22Rv1 (cell line): ENCODE results near the gene ZNF362.

Source experiments
- H3K27ac ChIP-seq: fragments of 450-650 bp; 2 replicates; pipeline ENCODE4 v1.5.1; 2017
- ZFX ChIP-seq: fragments of 450-650 bp; IDR thresholded peaks from 2 replicates; pipeline ENCODE4 v1.6.1; 2017; ENCODE audit warnings: antibody characterized with exemption, borderline replicate concordance
- TF ChIP-seq, protein P1 (sequence below): fragments of 450-650 bp; IDR thresholded peaks from 2 replicates; pipeline ENCODE4 v1.5.1; 2017; ENCODE audit warnings: mild to moderate bottlenecking

ZNF362 gene, protein sequence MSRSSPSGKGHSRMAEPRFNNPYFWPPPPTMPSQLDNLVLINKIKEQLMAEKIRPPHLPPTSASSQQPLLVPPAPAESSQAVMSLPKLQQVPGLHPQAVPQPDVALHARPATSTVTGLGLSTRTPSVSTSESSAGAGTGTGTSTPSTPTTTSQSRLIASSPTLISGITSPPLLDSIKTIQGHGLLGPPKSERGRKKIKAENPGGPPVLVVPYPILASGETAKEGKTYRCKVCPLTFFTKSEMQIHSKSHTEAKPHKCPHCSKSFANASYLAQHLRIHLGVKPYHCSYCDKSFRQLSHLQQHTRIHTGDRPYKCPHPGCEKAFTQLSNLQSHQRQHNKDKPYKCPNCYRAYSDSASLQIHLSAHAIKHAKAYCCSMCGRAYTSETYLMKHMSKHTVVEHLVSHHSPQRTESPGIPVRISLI

DNA sequence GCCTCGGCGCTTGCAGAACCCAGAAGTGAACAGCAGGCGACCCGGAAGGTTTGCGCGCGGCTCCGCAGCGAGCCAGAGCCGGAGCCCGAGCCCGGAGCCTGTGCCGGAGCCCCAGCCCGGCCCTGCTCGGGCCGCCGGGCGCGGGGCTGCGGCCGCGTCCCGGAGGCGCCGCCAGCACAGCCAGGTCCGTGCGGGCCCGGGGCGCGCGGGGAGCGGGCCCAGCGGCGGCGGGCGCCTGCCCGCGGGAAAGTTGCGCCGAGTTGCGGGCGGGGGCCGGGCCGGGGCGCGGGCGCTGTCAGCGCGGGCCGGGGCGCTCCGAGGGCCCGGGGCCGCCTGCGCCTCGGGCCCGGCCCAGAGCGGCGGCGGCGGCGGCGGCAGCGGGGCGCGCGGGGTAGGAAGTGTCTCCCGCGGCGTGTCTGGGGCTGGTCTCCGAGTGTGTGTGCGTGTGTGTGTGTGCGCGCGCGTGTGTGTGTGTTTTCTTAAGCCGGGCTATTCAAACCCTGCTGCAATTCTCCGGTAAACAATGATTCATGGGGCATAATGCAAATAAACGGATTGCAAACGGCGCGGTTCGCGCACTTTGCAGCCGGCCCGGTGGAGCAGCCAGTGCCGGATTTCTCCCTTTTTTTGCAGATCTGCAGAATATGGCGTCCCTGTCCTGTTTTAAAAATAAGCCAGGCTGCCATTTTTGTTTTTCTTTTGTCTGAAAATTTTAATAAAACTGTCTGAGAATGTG, at the start of gene ZNF362:
Gene ZNF362 (plus strand): TSS at position 22 of the 736 bp plus-strand sequence. CDS start 14,083 bp downstream, outside the sequence.
- peak within 1 kb of the TSS; percentile 87 for H3K27ac ChIP-seq
- TF ChIP-seq ZFX = no peak
- TF ChIP-seq, protein P1, sequence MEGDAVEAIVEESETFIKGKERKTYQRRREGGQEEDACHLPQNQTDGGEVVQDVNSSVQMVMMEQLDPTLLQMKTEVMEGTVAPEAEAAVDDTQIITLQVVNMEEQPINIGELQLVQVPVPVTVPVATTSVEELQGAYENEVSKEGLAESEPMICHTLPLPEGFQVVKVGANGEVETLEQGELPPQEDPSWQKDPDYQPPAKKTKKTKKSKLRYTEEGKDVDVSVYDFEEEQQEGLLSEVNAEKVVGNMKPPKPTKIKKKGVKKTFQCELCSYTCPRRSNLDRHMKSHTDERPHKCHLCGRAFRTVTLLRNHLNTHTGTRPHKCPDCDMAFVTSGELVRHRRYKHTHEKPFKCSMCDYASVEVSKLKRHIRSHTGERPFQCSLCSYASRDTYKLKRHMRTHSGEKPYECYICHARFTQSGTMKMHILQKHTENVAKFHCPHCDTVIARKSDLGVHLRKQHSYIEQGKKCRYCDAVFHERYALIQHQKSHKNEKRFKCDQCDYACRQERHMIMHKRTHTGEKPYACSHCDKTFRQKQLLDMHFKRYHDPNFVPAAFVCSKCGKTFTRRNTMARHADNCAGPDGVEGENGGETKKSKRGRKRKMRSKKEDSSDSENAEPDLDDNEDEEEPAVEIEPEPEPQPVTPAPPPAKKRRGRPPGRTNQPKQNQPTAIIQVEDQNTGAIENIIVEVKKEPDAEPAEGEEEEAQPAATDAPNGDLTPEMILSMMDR = no peak

DNA sequence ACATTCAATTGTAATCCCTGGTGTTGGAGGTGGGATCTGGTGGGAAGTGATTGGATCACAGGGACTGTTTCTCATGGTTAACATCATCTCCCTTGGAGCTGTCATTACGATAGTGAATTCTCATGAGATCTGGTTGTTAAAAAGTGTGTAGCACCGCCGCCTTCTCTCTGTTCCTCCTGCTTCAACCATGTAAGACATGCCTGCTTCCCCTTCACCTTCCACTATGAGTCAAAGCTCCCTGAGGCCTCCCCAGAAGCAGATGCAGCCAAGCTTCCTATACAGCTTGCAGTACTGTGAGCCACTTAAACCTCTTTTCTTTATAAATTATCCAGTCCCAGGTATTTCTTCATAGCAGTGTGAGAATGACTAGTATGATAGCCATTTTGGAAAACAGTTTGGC, 44.3 kb upstream of the ZNF362 start:
- TF ChIP-seq, protein P1 = no peak
- TF ChIP-seq ZFX = no peak

DNA sequence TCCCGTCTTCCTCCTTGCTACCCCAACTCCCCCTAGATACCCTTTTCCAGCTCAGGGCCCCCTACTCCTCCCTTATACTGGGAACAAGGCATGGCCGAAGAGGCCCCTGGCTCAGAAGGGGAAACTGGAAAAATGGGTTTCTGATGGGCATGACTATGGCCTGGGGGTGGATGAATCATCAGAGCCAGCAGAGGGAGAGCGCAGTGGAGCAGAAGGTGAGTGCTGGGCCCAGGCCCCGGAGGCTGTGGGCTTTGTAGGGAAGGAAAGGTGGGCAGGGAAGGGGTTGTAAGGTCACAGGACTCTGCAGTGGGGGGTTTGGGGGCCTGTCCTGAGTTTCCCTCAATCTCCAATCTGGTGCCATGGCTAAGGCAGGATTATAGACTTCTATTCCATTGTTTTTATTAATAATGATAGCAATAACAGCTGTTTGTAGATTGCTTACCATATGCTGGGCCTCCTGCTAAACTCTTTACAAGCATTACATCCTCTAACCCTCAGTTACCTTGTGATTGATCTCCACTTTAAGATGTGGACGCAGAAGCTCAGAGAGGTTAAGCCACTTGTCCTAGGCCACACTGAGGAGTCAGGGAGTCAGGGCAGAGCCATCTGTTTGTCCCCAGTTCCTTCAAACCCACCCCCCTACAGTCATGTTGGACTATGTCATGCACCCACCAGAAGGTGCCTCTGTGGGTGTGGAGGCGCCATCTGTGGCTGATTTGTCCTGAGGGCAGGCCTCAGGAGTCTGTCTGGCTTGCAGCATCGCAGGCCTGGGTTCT, 36.2 kb upstream of the ZNF362 start:
- no peak overlapping the region for H3K27ac ChIP-seq
- TF ChIP-seq, protein P1 = no peak
- TF ChIP-seq ZFX = no peak

More for the DNA sequence above, 44.3 kb upstream of the ZNF362 start:
- H3K27ac ChIP-seq = no peak overlapping the region

DNA sequence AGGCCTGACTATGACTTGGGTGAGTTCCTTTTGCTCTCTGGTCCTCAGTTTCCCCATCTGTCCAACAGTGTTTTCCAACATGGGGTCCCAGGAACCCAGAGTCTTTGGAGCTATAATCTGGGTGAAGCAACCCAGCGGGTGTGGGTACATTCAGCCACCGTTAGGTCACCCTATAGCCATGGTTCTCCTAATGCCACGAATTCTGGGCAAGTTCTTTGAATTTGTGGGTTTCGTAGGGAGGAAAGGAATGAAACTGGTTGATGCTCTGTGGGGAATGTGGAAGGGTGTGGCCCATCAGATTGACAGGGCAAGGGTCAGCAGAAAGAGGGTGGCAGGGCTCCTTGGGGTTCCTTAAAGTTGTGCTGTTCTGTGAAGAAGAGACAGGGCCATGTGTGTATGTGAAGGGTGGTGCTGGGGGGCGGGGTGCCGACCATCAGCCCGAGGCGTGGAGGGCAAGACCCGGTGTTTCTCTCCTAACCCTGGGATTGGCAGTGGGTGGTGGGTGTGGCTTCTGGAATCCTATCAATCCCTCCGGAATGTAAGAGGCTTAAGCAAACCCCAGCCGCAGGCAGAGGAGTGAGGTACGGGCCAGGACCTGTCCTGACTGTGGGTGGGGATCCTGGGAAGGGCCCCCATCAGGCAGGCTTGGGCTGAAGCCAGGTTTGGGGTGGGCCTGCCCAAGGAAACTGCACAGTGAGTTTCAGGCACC, 35.5 kb upstream of the ZNF362 start:
- no peak overlapping the region for H3K27ac ChIP-seq
- TF ChIP-seq ZFX = no peak
- TF ChIP-seq, protein P1 = no peak

DNA sequence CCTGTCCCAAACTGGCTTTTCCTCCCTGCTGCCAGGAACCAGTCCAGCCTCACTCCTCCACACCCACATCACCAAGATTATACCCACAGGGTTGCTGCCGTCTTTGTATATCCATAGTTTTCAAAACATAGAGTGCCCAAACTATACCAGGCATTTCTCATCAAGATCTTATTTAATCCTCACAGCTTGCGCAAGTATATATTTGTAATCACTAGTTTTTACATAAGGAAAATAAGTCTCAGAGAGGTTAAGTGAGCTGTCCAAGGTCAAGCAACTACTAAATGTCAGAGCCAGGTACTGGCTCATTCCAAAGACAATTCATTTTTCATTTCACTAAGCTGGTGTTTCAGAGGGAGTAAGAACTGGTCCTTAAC, 34.9 kb upstream of the ZNF362 start:
- TF ChIP-seq, protein P1 = no peak
- TF ChIP-seq ZFX = no peak

DNA sequence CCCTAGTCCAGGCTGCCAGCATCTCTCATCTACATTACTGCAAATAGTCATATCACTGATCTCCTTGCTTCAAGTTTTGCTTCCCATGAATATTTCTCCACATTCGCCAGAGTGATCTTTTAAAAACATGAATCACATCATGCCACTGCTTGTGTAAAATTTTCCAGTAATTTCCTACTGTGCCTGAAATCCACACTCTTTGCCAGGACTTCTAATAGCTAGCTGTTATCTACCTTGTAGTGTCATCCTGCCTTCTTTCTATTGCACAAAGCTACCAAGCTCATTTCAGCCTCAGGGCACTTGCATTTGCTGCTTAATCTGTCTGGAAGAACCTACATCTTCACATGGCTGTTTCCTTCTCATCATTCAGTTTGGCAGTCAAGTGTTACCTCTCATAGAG, 33.9 kb upstream of the ZNF362 start:
- no peak overlapping the region for H3K27ac ChIP-seq

More for the DNA sequence above, 34.9 kb upstream of the ZNF362 start:
- H3K27ac ChIP-seq = no peak overlapping the region

More for the DNA sequence above, 33.9 kb upstream of the ZNF362 start:
- TF ChIP-seq, protein P1 = no peak
- no peak for TF ChIP-seq ZFX
